Right atrium auricular region (tissue), 2 donors: ENCODE data around the gene RASGRF2. TPM values are rescaled to one million over a fixed set of nuclear protein-coding genes. Genes with fewer than 3 reads are reported as not detected.

Experiments
- DNase-seq: peaks from one replicate; pipeline ENCODE4 v3.0.0-alpha.2; 2019; ENCODE audit warnings: low spot score
- H3K27ac ChIP-seq, 2 donors: fragments of 200-600 bp; sonication (generic); 1 replicate in 1 of 2; 2 replicates in 1 of 2; pipeline ENCODE4 v1.5.1; 2016 to 2019
- H3K27me3 ChIP-seq, 2 donors: fragments of 200-600 bp; sonication (generic); one replicate each; pipeline versions ENCODE4 v1.5.1 to v1.6.0; 2017 to 2019
- H3K36me3 ChIP-seq: fragments of 200-600 bp; sonication (generic); one replicate; pipeline ENCODE4 v1.5.1; 2016
- H3K4me1 ChIP-seq, 2 donors: fragments of 200-600 bp; sonication (generic); one replicate each; pipeline versions ENCODE4 v1.5.1 to v1.6.0; 2017 to 2019
- H3K4me3 ChIP-seq, 2 donors: fragments of 200-600 bp; sonication (generic); 1 replicate in 1 of 2; 2 replicates in 1 of 2; pipeline ENCODE4 v1.5.1; 2017 to 2019; ENCODE audit warnings: mild to moderate bottlenecking in 1 of 2, moderate library complexity in 1 of 2
- H3K9me3 ChIP-seq, 2 donors: fragments of 200-600 bp; sonication (generic); one replicate each; pipeline ENCODE4 v1.5.1; 2019
- CTCF ChIP-seq, 2 donors: fragments of 200-600 bp; sonication (generic); IDR thresholded peaks; one replicate each; pipeline ENCODE4 v1.5.1; 2019; ENCODE audit warnings: antibody characterized with exemption in 2 of 2
- total RNA-seq, 2 donors: library from RNA; depleted of rRNA; stranded (reverse); fragments of >200 nt; gene quantifications; one replicate each; pipeline ENCODE4 v1.1.0, GENCODE V29; 2016

RASGRF2 gene
- total RNA-seq, 2 donors from 2014 or later, result 3.5 to 6.3 TPM

- TF ChIP-seq CTCF (IDR thresholded peaks at IDR 0.05), result no peak
- DNase-seq, result no peak
- Histone ChIP-seq H3K27me3 (no peaks in the 10 kb centered on the region), H3K27ac (no peak overlapping the region), H3K36me3 (no peaks in the 10 kb centered on the region), H3K4me3 (no peak overlapping the region), H3K9me3 (no peaks in the 10 kb centered on the region), H3K4me1 (no peaks in the 10 kb centered on the region)
Measured at GRCh38 chr5:80936881-80937280, 23.3 kb upstream of the RASGRF2 start.

- Histone ChIP-seq H3K27me3 (no peaks in the 10 kb centered on the region), H3K9me3 (no peaks in the 10 kb centered on the region), H3K36me3 (no peaks in the 10 kb centered on the region), H3K27ac (no peak overlapping the region), H3K4me1 (no peaks in the 10 kb centered on the region), H3K4me3 (no peak overlapping the region)
- no peak for DNase-seq
- TF ChIP-seq CTCF (IDR thresholded peaks at IDR 0.05), result no peak
Measured at GRCh38 chr5:80937584-80938356, 22.4 kb upstream of the RASGRF2 start.

- Histone ChIP-seq H3K4me3 (no peak overlapping the region), H3K27ac (no peak overlapping the region), H3K9me3 (no peaks in the 10 kb centered on the region), H3K27me3 (no peaks in the 10 kb centered on the region), H3K36me3 (no peaks in the 10 kb centered on the region), H3K4me1 (no peaks in the 10 kb centered on the region)
- TF ChIP-seq CTCF (IDR thresholded peaks at IDR 0.05), result no peak
- no peak for DNase-seq
Measured at GRCh38 chr5:80941496-80941895, 18.7 kb upstream of the RASGRF2 start.

- Histone ChIP-seq H3K27ac (no peak overlapping the region), H3K36me3 (no peaks in the 10 kb centered on the region), H3K4me1 (no peaks in the 10 kb centered on the region), H3K4me3 (no peak overlapping the region), H3K9me3 (no peaks in the 10 kb centered on the region), H3K27me3 (no peaks in the 10 kb centered on the region)
- no peak for TF ChIP-seq CTCF (IDR thresholded peaks at IDR 0.05)
- no peak for DNase-seq
Measured at GRCh38 chr5:80951366-80951765, 8.8 kb upstream of the RASGRF2 start.

GRCh38 chr5:80953587-80953986 is 6.6 kb upstream of the RASGRF2 start:
- H3K36me3 ChIP-seq, result no peaks in the 10 kb centered on the region
- H3K9me3 ChIP-seq, result no peaks in the 10 kb centered on the region
- no peak overlapping the region for H3K27ac ChIP-seq
- no peak for TF ChIP-seq CTCF (IDR thresholded peaks at IDR 0.05)
- no peaks in the 10 kb centered on the region for H3K4me1 ChIP-seq
- DNase-seq, result no peak
- peaks cover 0 to 4% of the 10 kb centered on the region in 2 donors for H3K27me3 ChIP-seq
- no peak overlapping the region for H3K4me3 ChIP-seq
